Fibroblast of upper back skin (primary cell): ENCODE results near the gene MSL1.

ENCODE experiments used
- DNase-seq: peaks from one replicate; pipeline ENCODE4 v3.0.0-alpha.2; 2013

The MSL1 gene

DNA sequence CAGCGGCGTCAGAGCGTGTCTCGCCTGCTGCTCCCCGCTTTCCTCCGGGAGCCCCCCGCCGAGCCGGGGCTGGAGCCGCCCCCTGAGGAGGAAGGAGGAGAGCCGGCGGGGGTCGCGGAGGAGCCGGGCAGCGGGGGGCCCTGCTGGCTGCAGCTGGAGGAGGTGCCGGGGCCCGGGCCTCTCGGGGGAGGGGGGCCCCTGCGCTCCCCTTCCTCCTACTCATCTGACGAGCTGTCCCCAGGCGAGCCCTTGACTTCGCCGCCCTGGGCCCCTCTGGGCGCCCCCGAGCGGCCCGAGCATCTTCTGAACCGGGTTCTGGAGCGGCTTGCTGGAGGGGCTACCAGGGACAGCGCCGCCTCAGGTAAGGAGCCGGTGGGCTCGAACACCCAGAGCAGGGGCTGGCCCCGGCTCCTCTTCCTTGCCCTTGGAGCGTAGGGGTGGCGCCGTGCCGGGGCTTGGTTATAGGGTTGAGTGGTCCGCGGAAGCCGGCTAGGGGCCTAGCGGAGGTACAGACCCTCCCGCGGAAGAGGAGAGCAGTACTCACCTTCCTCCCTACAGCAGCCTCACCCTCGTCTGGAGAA, 56.3 kb downstream of the MSL1 start:
- no peak for DNase-seq

DNA sequence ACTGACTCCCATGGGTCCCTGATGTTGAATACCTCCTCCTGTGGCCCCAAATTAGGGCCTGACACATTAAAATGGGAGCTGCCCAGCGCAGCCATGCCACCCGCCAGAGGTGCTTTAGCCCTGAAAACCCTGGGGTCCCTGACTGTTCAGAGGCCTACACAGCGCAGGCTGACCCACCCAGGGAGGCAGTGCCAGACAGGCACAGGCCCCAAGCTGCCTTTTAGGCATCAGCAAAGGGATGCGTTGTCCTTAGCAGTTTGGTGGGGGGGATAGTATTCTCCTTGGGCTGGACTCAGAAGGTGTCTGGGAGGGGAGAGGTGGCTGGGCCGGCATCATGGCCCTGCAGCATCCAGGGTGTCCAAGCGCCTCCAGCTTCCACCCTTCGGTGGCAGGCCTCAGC, 56.9 kb downstream of the MSL1 start:
- no peak for DNase-seq

DNA sequence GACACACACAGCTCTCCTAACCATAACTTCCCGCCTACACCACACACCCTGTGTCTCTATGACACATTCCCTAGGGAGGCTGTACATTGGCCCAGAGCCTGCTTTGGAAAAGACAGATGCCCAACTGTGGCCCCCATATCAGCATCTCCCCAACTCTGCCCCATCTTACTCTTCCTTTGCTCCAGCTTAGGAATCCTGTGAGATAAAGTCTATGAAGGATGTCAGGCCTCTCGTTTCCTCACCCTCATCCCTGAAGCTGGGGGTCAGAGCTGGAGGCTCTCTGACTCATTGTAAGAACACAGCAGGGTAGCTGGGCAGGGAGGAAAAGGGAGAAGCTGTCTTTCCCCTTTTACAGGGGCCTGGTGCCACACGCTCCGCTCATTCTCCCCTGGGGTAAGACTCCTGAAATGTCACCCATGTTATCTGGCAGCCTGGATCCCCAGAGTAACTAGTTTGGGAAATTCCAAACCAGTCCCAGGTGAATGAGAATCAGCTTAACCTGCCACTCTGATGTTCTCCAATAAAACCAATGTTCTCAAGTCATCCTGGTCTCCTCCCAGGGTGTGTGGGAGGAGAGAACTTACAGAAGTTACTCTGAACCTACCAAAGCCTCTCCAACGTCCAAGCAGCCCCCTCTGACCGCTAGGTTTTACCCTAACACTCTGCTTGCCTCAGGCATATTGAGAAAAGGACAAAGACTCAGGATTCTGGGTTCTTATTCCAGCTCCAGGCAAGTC, 58.3 kb downstream of the MSL1 start:
- DNase-seq: peak; percentile 59

GRCh38 chr17:40180694-40181093, 58.9 kb downstream of the MSL1 start:
- DNase-seq: no peak

DNA sequence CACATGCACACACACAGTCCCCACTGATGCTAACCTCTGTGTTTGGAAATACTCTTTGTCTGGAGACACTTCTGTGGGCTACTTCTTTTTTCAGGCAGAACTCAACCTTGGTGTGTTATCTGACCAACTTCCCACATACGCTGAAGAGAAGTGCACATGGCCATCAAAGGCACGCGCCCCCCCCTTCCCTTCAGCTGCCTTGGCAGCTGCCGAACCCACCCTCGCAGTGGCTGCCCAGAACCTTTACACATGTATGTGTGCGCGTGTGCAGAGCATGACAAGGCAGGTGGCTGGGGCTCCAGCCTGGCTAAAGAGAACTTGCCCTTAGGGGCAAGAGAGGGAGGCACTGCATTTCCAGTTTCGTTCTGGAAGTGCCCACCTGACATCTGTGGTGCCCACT, 59.4 kb downstream of the MSL1 start:
- no peak for DNase-seq

DNA sequence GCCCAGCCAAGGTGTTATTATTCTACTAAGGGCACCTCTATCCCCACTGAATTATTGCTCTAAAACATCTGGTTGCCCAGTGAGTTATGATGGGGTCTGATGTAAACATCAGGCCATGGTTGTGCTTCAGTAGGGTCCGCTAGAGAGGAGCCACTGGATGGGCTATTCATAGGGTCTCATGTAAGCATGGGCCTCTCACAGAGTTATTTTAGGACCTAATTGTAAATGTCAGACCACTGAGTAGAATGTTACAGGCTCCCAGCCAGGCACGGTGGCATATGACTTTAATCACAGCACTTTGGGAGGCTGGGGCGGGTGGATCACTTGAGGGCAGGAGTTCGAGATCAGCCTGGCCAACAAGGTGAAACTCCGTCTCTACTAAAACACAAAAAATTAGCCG, 60.8 kb downstream of the MSL1 start:
- DNase-seq: no peak
